Neuron (in vitro differentiated cells): ENCODE data around the gene ZNF213.
"Not testable (repeated sequence)": the region's sequence is repeated elsewhere in the genome, so short reads cannot be mapped to it uniquely, and the experiment has no call there.

Experiments used
- H2AFZ ChIP-seq: one replicate; pipeline ENCODE4 v1.6.1; 2013; ENCODE audit warnings: low read depth, mild to moderate bottlenecking, inconsistent platforms, low read length, moderate library complexity
- H3K27me3 ChIP-seq: one replicate; pipeline ENCODE4 v1.6.1; 2013; ENCODE audit warnings: low read length; ENCODE audit not compliant: insufficient read depth
- H3K36me3 ChIP-seq: one replicate; pipeline ENCODE4 v1.6.1; 2013; ENCODE audit warnings: low read length; ENCODE audit not compliant: insufficient read depth
- H3K4me1 ChIP-seq: one replicate; pipeline ENCODE4 v1.6.1; 2013; ENCODE audit warnings: low read length; ENCODE audit not compliant: insufficient read depth
- H3K4me3 ChIP-seq: 2 replicates; pipeline ENCODE4 v1.5.1; 2013; ENCODE audit warnings: mild to moderate bottlenecking, low read length, moderate library complexity
- H3K9me3 ChIP-seq: one replicate; pipeline ENCODE4 v1.6.1; 2013; ENCODE audit warnings: low read length

ZNF213 gene

DNA sequence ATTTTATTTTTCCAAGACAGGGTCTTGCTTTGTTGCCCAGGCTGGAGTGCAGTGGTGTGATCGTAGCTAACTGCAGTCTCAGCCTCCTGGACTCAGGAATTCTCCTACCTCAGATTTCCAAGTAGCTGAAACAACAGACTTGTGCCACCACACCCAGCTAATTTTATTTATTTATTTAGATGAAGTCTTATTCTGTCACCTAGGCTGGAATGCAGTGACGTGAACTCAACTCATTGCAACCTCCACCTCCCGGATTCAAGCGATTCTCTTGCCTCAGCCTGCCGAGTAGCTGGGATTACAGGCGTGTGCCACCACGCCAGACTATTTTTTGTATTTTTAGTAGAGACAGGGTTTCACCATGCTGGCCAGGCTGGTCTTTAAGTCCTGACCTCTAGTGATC, 33.9 kb downstream of the ZNF213 start:
- not testable (repeated sequence) for H3K36me3 ChIP-seq, H3K4me1 ChIP-seq, H3K4me3 ChIP-seq, H3K9me3 ChIP-seq, H2AFZ ChIP-seq
- peaks cover 50% of the 10 kb centered on the region for H3K27me3 ChIP-seq

GRCh38 chr16:3170440-3171180, 35.8 kb downstream of the ZNF213 start:
- Histone ChIP-seq H3K27me3 (peaks cover 66% of the 10 kb centered on the region), H3K9me3 (no peaks in the 10 kb centered on the region), H3K4me3 (peak overlapping the region; percentile 23), H2AFZ (peak overlapping the region; percentile 3), H3K36me3 (no peaks in the 10 kb centered on the region), H3K4me1 (peaks cover 14% of the 10 kb centered on the region)

DNA sequence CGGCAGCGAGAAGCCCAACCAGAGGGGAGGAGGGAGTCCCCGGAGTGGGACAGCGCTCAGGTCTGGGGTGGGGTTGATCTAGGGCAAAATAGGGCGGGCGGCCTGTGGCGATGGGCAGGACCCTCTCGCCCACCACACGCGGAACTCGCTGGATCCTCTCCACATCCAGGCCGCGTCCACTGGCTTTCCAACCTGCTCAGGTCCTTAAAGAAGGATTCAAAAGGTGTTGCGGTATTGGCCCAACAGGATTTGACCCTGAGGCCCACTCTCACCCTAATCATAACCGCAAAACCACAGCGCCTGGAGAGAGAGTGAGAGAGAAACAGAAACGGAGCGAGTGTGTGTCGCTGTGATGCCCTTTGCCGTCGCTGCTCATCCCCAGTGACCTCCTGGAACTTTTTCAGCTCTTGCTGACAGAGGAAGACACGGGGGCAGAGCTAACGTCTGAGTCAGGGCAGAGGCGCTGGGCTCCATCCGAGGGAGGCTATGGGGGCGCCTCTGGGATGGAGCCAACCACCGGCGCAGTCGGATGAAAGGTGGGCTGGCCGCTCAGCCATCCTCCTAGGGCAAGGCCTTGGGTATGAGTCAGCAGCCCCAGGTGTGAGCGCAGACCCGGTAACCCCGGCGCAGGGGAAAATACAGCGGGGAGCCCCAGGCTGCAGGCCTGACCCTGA, 36.5 kb downstream of the ZNF213 start:
- H3K27me3 ChIP-seq: peaks cover 71% of the 10 kb centered on the region
- H3K4me1 ChIP-seq: peaks cover 14% of the 10 kb centered on the region
- H3K36me3 ChIP-seq: no peaks in the 10 kb centered on the region
- H3K9me3 ChIP-seq: no peaks in the 10 kb centered on the region
- peak overlapping the region; percentile 23 for H3K4me3 ChIP-seq
- H2AFZ ChIP-seq: no peak overlapping the region

- Histone ChIP-seq H2AFZ (no peak overlapping the region), H3K27me3 (peaks cover 69% of the 10 kb centered on the region), H3K36me3 (no peaks in the 10 kb centered on the region), H3K4me1 (peaks cover 14% of the 10 kb centered on the region), H3K4me3 (no peak overlapping the region), H3K9me3 (no peaks in the 10 kb centered on the region)
Observed at GRCh38 chr16:3171855-3172593, 37.2 kb downstream of the ZNF213 start.

DNA sequence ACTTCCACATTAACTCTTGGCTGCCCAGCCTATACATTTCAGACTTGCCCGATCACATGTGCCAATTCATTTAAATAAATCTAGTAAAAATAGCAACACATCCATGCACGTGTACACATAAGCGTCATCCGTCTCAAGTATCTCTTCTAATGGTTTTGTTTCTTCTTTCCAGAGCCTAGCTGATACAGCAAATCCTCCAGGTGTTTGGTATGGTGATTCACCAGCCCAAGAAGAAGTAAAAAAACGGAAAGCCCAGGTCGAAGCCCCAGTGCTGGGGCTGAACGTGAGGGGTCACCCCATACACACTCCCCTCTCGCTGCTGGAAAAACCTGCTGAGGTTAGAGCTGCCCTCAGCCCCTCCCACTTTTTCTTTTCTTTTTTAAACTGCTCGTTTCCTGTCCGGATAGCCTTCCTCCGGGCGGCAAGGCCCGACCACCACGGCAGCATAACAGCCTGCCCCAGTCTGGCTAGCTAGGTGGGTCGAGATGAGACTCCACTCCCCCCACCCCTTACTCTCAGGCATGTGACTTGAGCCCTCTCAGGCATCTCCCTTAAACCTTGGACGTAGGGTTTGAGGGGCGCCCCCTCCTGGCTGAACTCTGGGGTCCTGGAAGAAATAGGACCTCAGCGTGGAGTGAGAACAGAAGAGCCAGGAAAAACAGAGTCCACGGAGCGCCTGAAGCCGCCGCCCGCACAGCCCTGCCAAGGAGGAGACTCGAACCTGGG, 39.2 kb downstream of the ZNF213 start:
- Histone ChIP-seq H3K9me3 (no peaks in the 10 kb centered on the region), H3K27me3 (peaks cover 68% of the 10 kb centered on the region), H3K4me1 (peaks cover 14% of the 10 kb centered on the region), H3K4me3 (no peak overlapping the region), H2AFZ (no peak overlapping the region), H3K36me3 (no peaks in the 10 kb centered on the region)

GRCh38 chr16:3174618-3175148, 39.9 kb downstream of the ZNF213 start:
- Histone ChIP-seq H3K9me3 (no peaks in the 10 kb centered on the region), H3K4me1 (peaks cover 14% of the 10 kb centered on the region), H3K27me3 (peaks cover 68% of the 10 kb centered on the region), H2AFZ (no peak overlapping the region), H3K4me3 (no peak overlapping the region), H3K36me3 (no peaks in the 10 kb centered on the region)

GRCh38 chr16:3175157-3176093, 40.6 kb downstream of the ZNF213 start:
- H3K9me3 ChIP-seq: no peaks in the 10 kb centered on the region
- H3K27me3 ChIP-seq: peaks cover 70% of the 10 kb centered on the region
- peaks cover 14% of the 10 kb centered on the region for H3K4me1 ChIP-seq
- H3K36me3 ChIP-seq: no peaks in the 10 kb centered on the region
- no peak overlapping the region for H2AFZ ChIP-seq
- no peak overlapping the region for H3K4me3 ChIP-seq

- Histone ChIP-seq H2AFZ (no peak overlapping the region), H3K27me3 (peaks cover 75% of the 10 kb centered on the region), H3K4me1 (peaks cover 9% of the 10 kb centered on the region), H3K36me3 (no peaks in the 10 kb centered on the region), H3K4me3 (no peak overlapping the region), H3K9me3 (no peaks in the 10 kb centered on the region)
Observed at GRCh38 chr16:3179651-3180050, 44.8 kb downstream of the ZNF213 start.

DNA sequence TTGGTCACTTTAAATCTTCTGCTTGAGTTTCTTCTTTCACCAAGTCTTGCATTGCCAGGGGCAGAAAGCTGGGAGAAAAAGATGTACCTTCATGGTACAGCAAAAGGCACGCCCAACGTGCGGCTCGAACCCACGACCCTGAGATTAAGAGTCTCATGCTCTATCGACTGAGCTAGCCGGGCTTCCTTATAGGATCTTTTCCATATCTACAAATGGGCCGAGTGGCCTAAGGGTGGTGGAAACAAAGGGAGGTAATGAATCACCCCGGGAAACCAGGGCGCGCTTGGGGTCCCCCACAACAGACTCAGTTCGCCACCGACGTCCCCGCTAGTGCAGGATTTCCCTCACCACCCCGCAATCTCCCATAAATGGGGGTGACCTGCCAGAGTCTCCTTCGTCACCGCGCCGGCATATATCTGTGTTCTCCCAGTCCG, 45.6 kb downstream of the ZNF213 start:
- Histone ChIP-seq H2AFZ (no peak overlapping the region), H3K4me3 (no peak overlapping the region), H3K36me3 (no peaks in the 10 kb centered on the region), H3K27me3 (peaks cover 68% of the 10 kb centered on the region), H3K4me1 (peaks cover 9% of the 10 kb centered on the region), H3K9me3 (no peaks in the 10 kb centered on the region)

DNA sequence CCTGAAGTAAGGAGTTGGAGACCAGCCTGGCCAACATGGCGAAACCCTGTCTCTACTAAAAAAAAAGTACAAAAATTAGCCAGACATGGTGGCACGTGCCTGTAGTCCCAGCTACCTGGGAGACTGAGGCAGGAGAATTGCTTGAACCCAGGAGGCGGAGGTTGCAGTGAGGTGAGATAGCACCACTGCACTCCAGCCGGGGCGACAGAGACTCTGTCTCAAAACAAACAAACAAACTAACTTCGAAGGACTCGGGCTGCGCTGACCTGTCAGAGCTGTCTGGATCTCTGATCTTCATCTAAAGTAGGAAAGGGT, 47.4 kb downstream of the ZNF213 start:
- peak overlapping the region; percentile 55 for H3K4me3 ChIP-seq
- H3K9me3 ChIP-seq, H3K4me1 ChIP-seq, H3K36me3 ChIP-seq, H2AFZ ChIP-seq: not testable (repeated sequence)
- H3K27me3 ChIP-seq: peaks cover 63% of the 10 kb centered on the region

GRCh38 chr16:3182608-3183444, 48.0 kb downstream of the ZNF213 start:
- Histone ChIP-seq H3K4me1 (peaks cover 9% of the 10 kb centered on the region), H3K9me3 (no peaks in the 10 kb centered on the region), H3K27me3 (peaks cover 59% of the 10 kb centered on the region)

More at GRCh38 chr16:3182608-3183444, 48.0 kb downstream of the ZNF213 start:
- Histone ChIP-seq H2AFZ (peak overlapping the region; percentile 80), H3K4me3 (peak overlapping the region; percentile 55), H3K36me3 (no peaks in the 10 kb centered on the region)
